Activated CD8-positive, alpha-beta T cell treated with anti-CD3 and anti-CD28 coated beads for 36 hours (primary cell): ENCODE data around the gene SPTLC3. TPM values are rescaled to one million over a fixed set of nuclear protein-coding genes. Genes with fewer than 3 reads are reported as not detected.
A peak's percentile ranks its signal among the peaks of the same experiment; 100 is the strongest.

Source experiments
- ATAC-seq: fragments of 200-7000 bp; cut with Tn5 transposase; one replicate; pipeline ENCODE4 v1.10.0; 2021; ENCODE audit warnings: mild to moderate bottlenecking, moderate library complexity
- CTCF ChIA-PET: fragments of 350-600 bp; sonication (Branson Sonifier 250); formaldehyde crosslinking; loops from one replicate; lab custom pipeline; 2021; ENCODE audit warnings: antibody characterized with exemption; lab: Charles Lee
- POLR2A ChIA-PET: fragments of 350-600 bp; sonication (Branson Sonifier 250); formaldehyde crosslinking; loops from one replicate; lab custom pipeline; 2021; ENCODE audit warnings: antibody characterized with exemption; lab: Charles Lee
- DNase-seq: peaks from one replicate; pipeline ENCODE4 v3.0.0-alpha.2; 2020
- H3K27ac Mint-ChIP-seq: one replicate; pipeline ENCODE4 v1.8.0; 2021; ENCODE audit warnings: mild to moderate bottlenecking, mixed read lengths
- H3K27me3 Mint-ChIP-seq: one replicate; pipeline ENCODE4 v1.8.0; 2021; ENCODE audit warnings: mixed read lengths
- H3K36me3 Mint-ChIP-seq: one replicate; pipeline ENCODE4 v1.8.0; 2021; ENCODE audit warnings: low read depth, mixed read lengths
- H3K4me1 Mint-ChIP-seq: one replicate; pipeline ENCODE4 v1.8.0; 2021; ENCODE audit warnings: low read depth, mixed read lengths
- H3K4me3 Mint-ChIP-seq: one replicate; pipeline ENCODE4 v1.8.0; 2021; ENCODE audit warnings: mild to moderate bottlenecking, moderate library complexity, mixed read lengths
- H3K9me3 Mint-ChIP-seq: one replicate; pipeline ENCODE4 v1.8.0; 2021; ENCODE audit warnings: mixed read lengths
- CTCF ChIP-seq: fragments of 200-600 bp; IDR thresholded peaks from one replicate; pipeline ENCODE4 v1.8.0; 2022; ENCODE audit warnings: antibody characterized with exemption, mild to moderate bottlenecking
- intact Hi-C: fragments of 100-400 bp; cut with micrococcal nuclease; formaldehyde crosslinking; loops from one replicate; pipeline ENCODE4 v1.10.0; 2022
- total RNA-seq, 2 experiments: library from RNA; stranded (reverse); gene quantifications; one replicate each; pipeline ENCODE4 v1.2.3, GENCODE V29; 2021

SPTLC3 gene
- total RNA-seq, 2 experiments from 2014 or later = 0.72 to 0.77 TPM

GRCh38 chr20:13174402-13174801 is 165.6 kb downstream of the SPTLC3 start:
- Mint-ChIP-seq H3K9me3 (no peaks in the 10 kb centered on the region), H3K4me3 (no peak overlapping the region), H3K27me3 (peaks cover 6% of the 10 kb centered on the region), H3K36me3 (no peaks in the 10 kb centered on the region), H3K4me1 (no peaks in the 10 kb centered on the region), H3K27ac (no peak overlapping the region)
- DNase-seq = no peak
- no peak for ATAC-seq
- TF ChIP-seq CTCF = no peak
- POLR2A ChIA-PET = no interaction called here
- intact Hi-C loops = no loop called here
- CTCF ChIA-PET = interaction anchor here (1.3 kb wide), 1 partner anchor 9 kb away, joined by 3 read pairs; no protein-coding TSS in a partner anchor

- ChIA-PET POLR2A (interaction anchor here (1.4 kb wide), 1 partner anchor 9 kb away, joined by 4 read pairs; no protein-coding TSS in a partner anchor), CTCF (no interaction called here)
- peaks cover 5% of the 10 kb centered on the region for H3K4me1 Mint-ChIP-seq
- intact Hi-C loops = no loop called here
- no peak overlapping the region for H3K4me3 Mint-ChIP-seq
- ATAC-seq (peak; percentile 51), DNase-seq (no peak)
- no peaks in the 10 kb centered on the region for H3K9me3 Mint-ChIP-seq
- no peak overlapping the region for H3K27ac Mint-ChIP-seq
- H3K36me3 Mint-ChIP-seq = no peaks in the 10 kb centered on the region
- peaks cover 3% of the 10 kb centered on the region for H3K27me3 Mint-ChIP-seq
- TF ChIP-seq CTCF = no peak
Measured at GRCh38 chr20:13180986-13181889, 172.5 kb downstream of the SPTLC3 start.

GRCh38 chr20:13183005-13183404 is 174.2 kb downstream of the SPTLC3 start:
- CTCF ChIA-PET = interaction anchor here (1.2 kb wide), 1 partner anchor 9 kb away, joined by 3 read pairs; no protein-coding TSS in a partner anchor
- no peak overlapping the region for H3K27ac Mint-ChIP-seq

GRCh38 chr20:13186043-13186774 is 177.4 kb downstream of the SPTLC3 start:
- ChIA-PET POLR2A (interaction anchor here (0.6 kb wide), 1 partner anchor 313 kb away, joined by 3 read pairs; no protein-coding TSS in a partner anchor), CTCF (no interaction called here)
- peaks cover 10% of the 10 kb centered on the region for H3K9me3 Mint-ChIP-seq
- H3K4me3 Mint-ChIP-seq = no peak overlapping the region
- DNase-seq (no peak), ATAC-seq (no peak)
- peaks cover 3% of the 10 kb centered on the region for H3K27me3 Mint-ChIP-seq
- peaks cover 5% of the 10 kb centered on the region for H3K4me1 Mint-ChIP-seq
- no peak for TF ChIP-seq CTCF
- intact Hi-C loops = no loop called here
- H3K36me3 Mint-ChIP-seq = peaks cover 3% of the 10 kb centered on the region
- no peak overlapping the region for H3K27ac Mint-ChIP-seq

More at GRCh38 chr20:13183005-13183404, 174.2 kb downstream of the SPTLC3 start:
- Mint-ChIP-seq H3K4me1 (peaks cover 5% of the 10 kb centered on the region), H3K4me3 (no peak overlapping the region), H3K36me3 (peaks cover 3% of the 10 kb centered on the region), H3K9me3 (peaks cover 10% of the 10 kb centered on the region), H3K27me3 (peaks cover 3% of the 10 kb centered on the region)
- peak; percentile 75 for ATAC-seq
- intact Hi-C loops = no loop called here
- peak; percentile 36 for DNase-seq
- TF ChIP-seq CTCF = no peak
- POLR2A ChIA-PET = no interaction called here
